ENCODE measurements around the gene P2RX7.
"Not testable (repeated sequence)": the region's sequence is repeated elsewhere in the genome, so short reads cannot be mapped to it uniquely, and the experiment has no call there.

P2RX7 gene

DNA sequence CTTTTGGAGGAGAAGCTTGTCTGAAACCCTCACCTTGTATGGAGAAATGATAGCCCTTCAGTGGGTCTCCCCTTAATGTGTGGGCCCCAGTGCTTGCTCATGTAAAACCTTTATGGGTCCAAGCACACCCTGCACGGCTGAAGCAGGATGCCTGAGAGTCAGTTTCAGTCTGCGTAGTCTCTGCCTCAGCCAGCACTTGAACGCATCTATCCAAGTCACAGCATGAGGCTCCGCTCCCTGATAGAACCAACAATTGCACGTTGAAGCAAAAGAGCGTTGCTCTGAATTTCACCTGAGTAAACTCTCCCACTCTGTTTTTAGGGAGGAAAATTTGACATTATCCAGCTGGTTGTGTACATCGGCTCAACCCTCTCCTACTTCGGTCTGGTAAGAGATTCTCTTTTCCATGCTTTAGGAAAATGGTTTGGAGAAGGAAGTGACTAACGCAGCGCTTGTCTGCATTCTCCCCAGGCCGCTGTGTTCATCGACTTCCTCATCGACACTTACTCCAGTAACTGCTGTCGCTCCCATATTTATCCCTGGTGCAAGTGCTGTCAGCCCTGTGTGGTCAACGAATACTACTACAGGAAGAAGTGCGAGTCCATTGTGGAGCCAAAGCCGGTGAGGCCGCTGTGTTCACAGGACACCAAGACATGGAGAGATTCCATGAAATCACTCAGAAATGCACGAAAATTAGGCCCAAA, 44.3 kb downstream of the P2RX7 start:
- no peak for DNase-seq

- DNase-seq: no peak
These were observed 48.5 kb downstream of the P2RX7 start for GRCh38 chr12:121181181-121181580.

DNA sequence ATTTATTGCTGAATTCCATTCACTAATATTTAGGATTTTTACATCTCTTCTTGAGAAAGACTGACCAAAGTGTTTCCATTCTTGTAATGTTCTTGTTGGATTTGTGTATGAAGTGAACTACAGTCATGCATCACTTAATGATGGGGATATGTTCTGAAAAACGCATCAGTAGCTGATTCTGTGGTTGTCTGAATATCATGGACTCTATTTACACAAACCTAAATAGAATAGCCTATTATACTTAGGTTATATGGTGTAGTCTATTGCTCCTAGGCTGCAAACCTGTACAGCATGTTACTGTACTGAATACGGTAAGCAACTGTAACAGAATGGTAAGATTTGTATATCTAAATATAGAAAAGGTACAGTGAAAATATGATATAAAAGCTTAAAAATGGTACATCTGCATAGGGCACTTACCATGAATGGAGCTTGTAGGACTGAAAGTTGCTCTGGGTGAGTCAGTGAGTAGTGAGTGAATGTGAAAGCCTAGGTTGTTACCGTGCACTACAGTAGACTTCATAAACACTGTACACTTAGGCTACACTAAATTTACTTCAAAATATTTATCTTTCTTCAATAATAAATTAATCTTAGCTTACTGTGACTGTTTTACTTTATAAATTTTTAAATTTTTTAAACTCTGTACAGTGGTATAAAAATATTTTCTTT, 49.7 kb downstream of the P2RX7 start:
- no peak for DNase-seq

GRCh38 chr12:121184425-121184824, 51.7 kb downstream of the P2RX7 start:
- no peak for DNase-seq

DNA sequence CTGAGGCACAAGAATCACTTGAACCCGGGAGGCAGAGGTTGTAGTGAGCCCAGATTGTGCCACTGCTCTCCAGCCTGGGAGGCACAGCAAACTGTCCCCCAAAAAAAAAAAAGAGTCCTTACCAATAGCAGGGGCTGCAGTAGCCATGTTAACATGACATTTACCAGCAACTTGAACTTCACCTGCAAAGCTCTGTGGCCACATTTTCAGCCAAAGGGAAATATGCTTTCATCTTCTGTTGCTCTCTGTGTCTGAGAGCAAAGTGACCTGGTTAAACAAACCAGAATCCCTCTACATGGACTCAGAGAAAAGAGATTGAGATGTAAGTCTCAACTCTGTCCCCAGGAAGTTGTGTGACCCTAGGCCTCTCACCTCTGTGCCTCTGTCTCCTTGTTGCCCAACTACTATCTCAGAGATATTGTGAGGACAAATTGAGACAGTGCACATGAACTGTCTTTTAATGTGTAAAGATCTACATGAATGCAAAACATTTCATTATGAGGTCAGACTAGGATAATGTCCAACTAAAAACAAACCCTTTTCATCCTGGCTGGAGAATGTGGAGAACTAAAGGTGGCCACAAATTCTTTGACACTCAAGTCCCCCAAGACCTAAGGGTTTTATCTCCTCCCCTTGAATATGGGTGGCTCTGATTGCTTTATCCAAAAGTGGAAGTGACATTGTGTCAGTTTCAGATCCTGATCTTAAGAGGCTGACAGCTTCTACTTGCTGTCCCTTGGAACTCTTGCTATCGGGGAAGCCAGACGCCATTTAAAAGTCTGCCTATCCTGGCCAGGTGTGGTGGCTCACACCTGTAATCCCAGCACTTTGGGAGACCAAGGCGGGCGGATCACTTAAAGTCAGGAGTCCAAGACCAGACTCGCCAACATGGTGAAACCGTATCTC, 52.6 kb downstream of the P2RX7 start:
- no peak for DNase-seq

GRCh38 chr12:121186826-121187225, 54.1 kb downstream of the P2RX7 start:
- DNase-seq: no peak

- no peak for DNase-seq
These were observed 54.8 kb downstream of the P2RX7 start for GRCh38 chr12:121187501-121187900.

DNA sequence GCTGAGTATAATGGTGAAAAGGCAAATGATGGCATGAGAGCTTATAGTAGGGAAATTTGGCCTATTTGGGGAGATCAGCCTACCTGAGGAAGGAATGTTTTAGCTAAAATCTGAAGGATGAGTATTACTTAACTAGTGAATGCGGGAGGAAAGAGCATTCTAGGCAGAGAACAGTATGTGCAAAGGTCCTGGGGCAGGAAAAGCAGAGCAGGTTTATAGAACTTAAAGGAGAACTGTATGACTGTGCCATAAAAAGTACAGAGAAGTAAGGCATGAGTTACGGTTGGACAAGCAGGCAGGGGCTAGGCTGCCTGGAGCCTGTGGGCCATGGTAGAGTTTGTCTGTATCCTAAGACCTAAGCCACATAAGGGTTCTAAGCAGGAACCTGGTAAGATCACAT, 55.6 kb downstream of the P2RX7 start:
- DNase-seq: no peak

DNA sequence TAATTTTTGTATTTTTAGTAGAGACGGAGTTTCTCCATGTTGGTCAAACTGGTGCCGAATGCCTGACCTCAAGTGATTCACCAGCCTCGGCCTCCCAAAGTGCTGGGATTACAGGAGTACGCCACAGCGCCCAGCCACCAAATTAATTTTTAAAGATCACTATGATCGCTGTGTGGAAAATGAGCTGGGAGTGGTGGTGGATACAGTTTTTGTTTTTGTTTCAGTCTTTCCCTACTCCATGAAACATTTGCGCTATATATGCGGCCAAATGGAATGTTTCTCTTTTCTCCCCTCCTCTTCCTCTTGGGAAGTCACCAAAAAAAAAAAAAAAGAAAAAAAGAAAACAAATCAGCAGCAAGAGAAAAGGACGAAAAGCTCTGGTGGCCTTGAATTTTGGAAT, 56.5 kb downstream of the P2RX7 start:
- no peak for DNase-seq

- no peak for DNase-seq
These were observed 57.0 kb downstream of the P2RX7 start for GRCh38 chr12:121189619-121190155.

- DNase-seq: no peak
These were observed 57.9 kb downstream of the P2RX7 start for GRCh38 chr12:121190523-121191031.

GRCh38 chr12:121191151-121191550, 58.5 kb downstream of the P2RX7 start:
- no peak for DNase-seq

- no peak for DNase-seq
These were observed 64.2 kb downstream of the P2RX7 start for GRCh38 chr12:121196902-121197301.

GRCh38 chr12:121198949-121199348, 66.3 kb downstream of the P2RX7 start:
- DNase-seq: no peak

GRCh38 chr12:121201140-121201539, 68.5 kb downstream of the P2RX7 start:
- DNase-seq: not testable (repeated sequence)

- DNase-seq: no peak
These were observed 70.0 kb downstream of the P2RX7 start for GRCh38 chr12:121202407-121203355.

GRCh38 chr12:121203482-121203881, 70.8 kb downstream of the P2RX7 start:
- DNase-seq: no peak

DNA sequence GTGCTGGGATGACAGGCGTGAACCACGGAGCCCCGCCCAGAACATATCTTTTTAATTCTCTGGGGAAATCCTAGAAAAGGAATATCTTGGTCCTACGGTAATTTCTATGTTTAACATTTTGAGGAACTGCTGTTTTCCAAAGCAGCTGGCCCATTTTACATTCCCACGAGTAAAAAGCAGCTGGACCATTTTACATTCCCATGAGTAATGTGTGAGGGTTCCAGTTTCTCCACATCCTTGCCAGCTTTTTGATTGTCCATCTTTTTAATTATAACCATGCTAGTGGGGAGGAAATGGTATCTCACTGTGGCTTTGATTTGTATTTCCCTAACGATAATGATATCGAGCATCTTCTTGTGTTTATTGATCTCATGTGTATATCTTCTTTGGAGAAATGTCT, 72.8 kb downstream of the P2RX7 start:
- DNase-seq: no peak

DNA sequence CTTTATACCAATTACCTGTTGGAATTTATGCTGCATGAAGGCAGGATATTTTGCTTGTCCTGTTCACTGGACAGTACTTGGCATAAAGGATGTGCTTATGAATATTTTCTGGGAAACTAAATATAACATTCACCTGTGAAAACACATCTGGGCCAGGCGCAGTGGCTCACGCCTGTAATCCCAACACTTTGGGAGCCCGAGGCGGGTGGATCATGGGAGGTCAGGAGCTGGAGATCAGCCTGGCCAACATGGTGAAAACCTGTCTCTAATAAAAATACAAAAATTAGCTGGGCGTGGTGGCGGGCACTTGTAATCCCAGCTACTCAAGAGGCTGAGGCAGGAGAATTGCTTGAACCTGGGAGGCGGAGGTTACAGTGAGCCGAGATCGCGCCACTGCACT, 75.9 kb downstream of the P2RX7 start:
- not testable (repeated sequence) for DNase-seq

GRCh38 chr12:121209221-121209620, 76.5 kb downstream of the P2RX7 start:
- DNase-seq: no peak

DNA sequence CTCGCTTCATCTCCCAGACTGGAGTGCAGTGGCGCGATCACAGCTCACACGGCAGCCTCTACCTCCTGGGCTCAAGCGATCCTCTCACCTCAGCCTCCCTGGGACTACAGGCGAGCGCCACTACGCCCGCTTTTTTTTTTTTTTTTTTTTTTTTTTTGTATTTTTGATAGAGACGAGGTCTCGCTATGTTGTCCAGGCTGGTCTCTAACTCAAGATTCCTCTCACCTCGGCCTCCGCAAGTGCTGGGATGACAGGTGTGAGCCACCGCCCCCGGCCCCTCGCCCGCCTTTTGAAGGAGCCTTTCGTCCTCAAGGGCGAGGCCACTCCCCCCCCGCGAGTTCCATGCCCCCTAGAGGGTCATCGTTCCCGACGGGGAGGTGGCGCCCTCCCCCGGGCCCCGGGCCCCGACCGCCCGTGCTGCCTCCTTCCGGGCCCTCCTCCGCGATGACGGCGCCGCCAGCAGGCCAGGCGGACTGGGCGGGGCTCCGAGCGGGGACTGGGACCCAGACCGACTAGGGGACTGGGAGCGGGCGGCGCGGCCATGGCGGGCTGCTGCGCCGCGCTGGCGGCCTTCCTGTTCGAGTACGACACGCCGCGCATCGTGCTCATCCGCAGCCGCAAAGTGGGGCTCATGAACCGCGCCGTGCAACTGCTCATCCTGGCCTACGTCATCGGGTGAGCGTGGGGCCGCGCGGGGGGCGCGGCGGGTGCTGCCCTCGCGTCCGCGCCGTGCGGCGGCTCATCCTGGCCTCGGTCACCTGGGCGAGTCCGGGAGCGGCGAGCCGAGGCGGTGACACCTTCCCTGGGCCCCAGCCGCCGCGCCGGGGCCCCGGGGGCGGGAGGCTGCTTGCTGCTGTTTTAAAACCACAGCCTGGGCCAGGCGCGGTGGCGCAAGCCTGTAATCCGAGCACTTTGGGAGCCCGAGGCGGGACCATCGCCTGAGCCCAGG, 77.2 kb downstream of the P2RX7 start, which contains the start of gene P2RX4:
TSS of gene P2RX4 (plus strand) at position 506 of the 949 bp plus-strand sequence. CDS start at position 542, 36 bp downstream.
- peak; percentile 91 for DNase-seq
